GM12872 (cell line): ENCODE data around the gene DIDO1.

Experiments
- TF ChIP-seq, protein P1 (sequence below): IDR thresholded peaks from 3 replicates; pipeline ENCODE4 v1.5.1; 2011; ENCODE audit warnings: low read depth, mild to moderate bottlenecking, low read length, moderate library complexity; ENCODE audit not compliant: insufficient read depth

The DIDO1 gene

DNA sequence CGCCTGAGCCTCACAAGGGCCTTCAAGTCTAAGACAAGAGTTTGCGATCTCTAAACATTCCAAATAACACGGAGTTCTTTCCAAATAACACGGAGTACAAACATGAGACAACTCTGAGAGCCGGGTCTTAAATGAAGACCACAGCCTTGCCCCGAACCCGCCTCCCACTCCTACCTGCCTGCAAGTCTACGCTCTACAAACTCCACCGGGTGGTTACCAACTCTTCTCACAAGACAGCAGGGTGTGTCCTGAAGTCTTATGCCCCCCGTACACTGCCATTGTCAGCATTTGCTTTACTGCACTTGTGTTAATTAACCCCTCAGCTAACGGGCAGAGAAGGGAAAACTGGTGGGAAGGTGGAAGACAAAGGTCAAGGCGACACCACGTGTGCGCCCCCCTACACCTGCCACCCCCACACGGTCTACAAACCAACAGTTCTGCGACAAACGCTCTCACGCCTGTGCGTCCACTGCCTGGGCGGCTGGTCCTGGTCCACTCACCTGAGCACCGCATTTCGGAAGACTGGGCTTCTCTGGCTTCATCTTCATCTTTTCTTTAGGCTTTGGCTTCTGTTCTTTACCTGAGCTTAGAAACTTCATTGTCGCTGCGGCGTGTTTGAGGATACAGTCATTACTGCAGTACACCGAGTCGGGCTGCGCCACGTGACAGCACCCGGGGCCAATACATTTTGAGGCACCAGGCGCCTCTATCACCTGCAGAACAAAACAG lies 19.5 kb downstream of the DIDO1 start:
- TF ChIP-seq, protein P1, sequence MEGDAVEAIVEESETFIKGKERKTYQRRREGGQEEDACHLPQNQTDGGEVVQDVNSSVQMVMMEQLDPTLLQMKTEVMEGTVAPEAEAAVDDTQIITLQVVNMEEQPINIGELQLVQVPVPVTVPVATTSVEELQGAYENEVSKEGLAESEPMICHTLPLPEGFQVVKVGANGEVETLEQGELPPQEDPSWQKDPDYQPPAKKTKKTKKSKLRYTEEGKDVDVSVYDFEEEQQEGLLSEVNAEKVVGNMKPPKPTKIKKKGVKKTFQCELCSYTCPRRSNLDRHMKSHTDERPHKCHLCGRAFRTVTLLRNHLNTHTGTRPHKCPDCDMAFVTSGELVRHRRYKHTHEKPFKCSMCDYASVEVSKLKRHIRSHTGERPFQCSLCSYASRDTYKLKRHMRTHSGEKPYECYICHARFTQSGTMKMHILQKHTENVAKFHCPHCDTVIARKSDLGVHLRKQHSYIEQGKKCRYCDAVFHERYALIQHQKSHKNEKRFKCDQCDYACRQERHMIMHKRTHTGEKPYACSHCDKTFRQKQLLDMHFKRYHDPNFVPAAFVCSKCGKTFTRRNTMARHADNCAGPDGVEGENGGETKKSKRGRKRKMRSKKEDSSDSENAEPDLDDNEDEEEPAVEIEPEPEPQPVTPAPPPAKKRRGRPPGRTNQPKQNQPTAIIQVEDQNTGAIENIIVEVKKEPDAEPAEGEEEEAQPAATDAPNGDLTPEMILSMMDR = no peak

DNA sequence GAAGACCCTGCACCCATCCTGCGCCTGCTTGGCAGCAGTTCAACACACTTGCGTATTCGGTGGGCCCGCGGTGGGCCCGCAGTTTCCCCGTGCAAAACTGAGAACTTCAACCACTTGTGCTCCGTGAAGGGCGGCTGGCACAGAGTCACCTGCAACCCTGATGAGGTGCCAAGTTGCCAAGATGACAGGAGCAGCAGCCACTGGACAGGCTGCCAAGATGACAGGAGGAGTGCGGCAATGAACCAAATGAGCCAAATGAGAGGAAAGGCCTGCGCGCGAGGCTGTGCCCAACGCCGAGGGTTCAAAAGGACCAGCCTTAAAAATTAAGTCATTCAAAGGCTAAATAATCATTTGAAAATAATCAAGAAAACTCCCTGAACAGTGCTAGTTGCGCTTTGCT lies 20.1 kb downstream of the DIDO1 start:
- TF ChIP-seq, protein P1 = no peak

DNA sequence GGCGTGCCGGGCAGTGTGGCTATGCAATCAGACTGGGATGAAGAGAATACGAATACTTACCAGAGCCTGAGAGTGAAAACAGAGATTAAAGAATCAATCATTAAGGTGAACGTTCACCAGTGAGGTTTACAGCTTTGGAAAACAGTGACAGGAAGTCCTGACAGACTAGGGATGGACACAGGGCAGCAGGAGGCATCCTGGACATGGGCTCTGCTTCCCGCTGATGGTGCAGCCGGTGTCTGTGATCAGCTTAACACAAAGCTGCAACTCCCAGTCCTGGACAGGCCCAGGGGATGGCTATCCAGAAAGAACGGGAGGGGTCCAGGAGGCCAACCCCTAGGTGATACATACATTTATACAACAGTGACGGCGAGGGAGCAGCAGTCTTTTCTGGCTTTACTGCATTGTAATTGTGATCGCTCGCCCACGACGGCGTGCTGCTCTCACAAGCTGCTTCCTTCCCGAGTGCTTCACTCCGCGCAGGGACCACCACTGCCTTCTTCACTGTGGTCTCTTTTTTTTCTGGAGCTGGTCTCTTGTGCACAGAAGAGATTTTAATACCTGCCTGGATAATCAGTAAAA lies 20.7 kb downstream of the DIDO1 start:
- TF ChIP-seq, protein P1 = no peak

DNA sequence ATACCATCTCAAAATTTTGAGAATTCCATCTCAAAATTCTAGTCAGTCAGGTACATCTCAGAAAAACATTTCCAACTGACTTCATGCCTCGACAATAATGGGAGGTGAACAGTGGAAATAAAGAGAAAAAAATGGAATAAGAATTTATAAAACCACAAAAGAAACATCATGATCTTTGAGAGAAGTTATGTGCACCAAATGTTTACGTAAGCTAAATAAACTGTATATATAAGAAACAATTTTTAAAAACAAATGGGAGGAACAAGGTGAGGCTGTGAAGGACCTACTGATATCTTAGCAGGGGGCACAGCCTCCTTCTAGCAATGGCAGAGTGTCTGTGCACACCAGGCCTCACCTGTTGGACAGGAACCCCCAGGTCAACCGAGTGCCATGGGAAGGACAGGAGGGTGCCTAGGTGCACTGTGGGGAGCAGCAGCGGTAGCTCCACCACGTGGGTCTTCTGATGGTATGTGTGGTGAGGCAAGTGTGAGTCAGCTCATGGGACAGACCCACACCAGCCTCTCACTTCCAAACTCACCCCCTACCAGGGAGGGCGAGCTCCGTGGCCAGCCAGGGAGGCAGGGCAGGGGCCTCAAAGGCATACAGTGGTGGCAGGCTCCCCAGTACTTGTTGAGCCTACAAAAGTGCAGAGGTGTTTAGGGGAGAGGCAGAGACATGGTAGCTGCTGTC lies 23.2 kb downstream of the DIDO1 start:
- TF ChIP-seq, protein P1 = no peak

DNA sequence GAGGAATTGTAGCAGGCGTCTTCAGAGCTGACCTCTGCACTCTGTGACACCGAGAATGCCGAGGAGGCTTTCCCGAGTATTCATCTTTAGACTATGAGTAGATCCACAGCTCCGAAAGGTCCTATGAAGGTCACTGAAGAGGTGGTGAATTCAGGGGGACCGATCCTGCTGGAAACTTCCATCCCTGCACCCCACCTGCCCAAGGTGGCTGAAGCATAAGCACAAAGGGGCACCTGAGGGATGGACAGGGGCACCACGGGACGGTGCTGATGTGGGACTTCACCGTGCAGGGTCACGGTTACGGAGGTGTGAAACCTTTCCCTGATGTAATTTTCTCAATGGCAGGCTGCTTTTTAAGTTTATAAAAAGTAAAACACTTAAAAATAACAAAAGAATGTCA lies 24.4 kb downstream of the DIDO1 start:
- TF ChIP-seq, protein P1 = no peak

DNA sequence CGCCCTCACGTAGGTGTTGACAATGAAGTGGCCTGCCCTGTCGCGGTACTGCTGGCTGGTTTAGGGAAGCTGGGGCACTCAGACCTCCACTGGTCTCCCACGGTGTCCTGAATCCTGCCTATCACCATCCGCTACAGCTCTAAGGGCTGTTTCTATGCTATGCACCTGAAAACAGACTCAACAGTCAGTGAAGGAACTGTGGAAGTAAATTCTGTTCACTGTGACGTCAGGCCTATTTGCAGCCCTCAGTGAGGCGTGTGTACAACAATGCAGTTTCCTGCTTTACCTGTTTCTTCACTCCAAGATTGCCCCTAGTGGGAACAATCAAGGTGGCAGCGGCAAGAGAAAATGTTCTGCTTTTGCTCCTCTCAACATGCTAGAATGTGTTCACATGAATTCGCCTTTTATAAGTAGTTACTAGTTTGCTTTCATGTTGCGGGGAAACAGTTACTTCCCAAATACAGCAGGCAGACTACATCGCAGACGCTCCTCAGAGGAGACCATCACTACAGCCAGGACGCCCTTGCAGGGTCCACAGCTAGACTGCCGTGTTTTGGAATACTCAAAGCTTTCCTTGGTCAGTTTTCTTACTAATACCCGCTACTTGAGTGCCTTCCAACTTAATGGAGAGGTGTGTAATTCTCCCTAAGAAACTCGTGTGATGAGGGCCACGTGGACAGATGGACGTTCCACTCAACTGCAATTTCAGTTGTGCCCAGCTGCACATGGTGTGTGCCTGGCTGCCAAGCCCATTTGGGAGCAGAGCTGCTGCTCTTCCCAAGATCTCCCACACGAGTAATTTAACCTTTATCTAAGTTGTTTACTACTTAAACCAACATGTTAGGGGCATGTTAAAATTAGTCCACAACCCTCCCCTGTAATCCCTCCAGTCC lies 25.4 kb downstream of the DIDO1 start:
- TF ChIP-seq, protein P1 = peak; percentile 31; the same call in 2 of the 3 replicates
